ENCODE data around the gene DHRS12. TPM values are rescaled to one million over a fixed set of nuclear protein-coding genes. Genes with fewer than 3 reads are reported as not detected.

Gene DHRS12
- total RNA-seq, 1 experiment from 2014 or later: 10.2 TPM

DNA sequence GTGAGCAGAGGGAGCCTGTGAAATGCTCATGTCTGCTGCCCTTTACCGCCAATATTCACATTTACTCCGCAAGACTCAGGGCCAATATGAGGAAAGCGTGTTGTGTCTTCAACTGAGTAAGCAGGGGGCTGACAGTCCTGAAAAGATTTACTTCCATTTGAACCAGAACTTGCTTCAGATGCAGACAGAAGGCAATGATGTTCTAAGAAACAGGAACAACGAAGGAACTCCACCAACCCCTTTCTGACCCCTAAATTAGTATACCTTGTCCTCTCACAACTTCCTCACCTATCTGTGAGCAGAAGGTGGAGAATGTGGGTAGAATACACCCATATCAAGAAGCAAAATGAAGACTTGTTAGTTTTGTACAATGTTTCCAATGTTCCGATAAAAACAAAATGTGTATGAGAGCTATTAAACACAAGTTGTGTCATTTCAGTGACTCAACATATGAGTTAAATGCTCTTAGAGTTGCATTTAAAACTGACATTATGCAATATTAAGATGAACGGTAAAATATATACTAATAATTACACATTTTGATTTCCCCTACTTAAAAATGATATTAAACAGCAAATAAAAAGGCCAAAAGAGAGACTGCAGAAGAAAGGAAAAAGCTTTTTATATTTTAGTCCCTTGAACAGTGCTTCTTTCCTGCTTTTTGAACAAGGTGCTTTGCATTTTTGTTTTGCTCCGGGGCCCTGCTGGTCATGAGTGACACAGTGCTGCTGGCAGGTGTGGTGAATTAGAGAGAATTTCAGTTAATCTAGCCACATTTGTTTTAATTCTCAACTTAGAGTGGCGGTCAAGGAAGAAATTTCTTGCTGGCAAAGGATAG lies 25.0 kb upstream of the DHRS12 start:
- TF ChIP-seq ZNF232 (CRISPR knock-in tag; IDR thresholded peaks at IDR 0.05) (no peak), GABPB1 (CRISPR knock-in tag; IDR thresholded peaks at IDR 0.05) (no peak), IRF2 (CRISPR knock-in tag; IDR thresholded peaks at IDR 0.05; ENCODE audit: borderline replicate concordance, low read depth) (no peak), ZNF138 (CRISPR knock-in tag; conservative IDR thresholded peaks at IDR 0.05) (no peak), RORB (CRISPR knock-in tag; IDR thresholded peaks at IDR 0.05) (no peak), PRRX2 (CRISPR knock-in tag; IDR thresholded peaks at IDR 0.05) (no peak), ZNF671 (CRISPR knock-in tag; IDR thresholded peaks at IDR 0.05) (no peak), CBFB (CRISPR knock-in tag; IDR thresholded peaks at IDR 0.05; ENCODE audit: low read depth) (no peak), FOXK1 (CRISPR knock-in tag; IDR thresholded peaks at IDR 0.05) (no peak), FOXJ3 (CRISPR knock-in tag; IDR thresholded peaks at IDR 0.05; ENCODE audit: borderline replicate concordance) (no peak), EMX1 (CRISPR knock-in tag; IDR thresholded peaks at IDR 0.05) (no peak), NR1H2 (CRISPR knock-in tag; IDR thresholded peaks at IDR 0.05) (no peak)
- TF ChIP-seq, protein P1, sequence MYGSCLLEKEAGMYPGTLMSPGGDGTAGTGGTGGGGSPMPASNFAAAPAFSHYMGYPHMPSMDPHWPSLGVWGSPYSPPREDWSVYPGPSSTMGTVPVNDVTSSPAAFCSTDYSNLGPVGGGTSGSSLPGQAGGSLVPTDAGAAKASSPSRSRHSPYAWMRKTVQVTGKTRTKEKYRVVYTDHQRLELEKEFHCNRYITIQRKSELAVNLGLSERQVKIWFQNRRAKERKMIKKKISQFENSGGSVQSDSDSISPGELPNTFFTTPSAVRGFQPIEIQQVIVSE (CRISPR knock-in tag; IDR thresholded peaks at IDR 0.05; ENCODE audit: borderline replicate concordance): no peak
- TF ChIP-seq, protein P2, sequence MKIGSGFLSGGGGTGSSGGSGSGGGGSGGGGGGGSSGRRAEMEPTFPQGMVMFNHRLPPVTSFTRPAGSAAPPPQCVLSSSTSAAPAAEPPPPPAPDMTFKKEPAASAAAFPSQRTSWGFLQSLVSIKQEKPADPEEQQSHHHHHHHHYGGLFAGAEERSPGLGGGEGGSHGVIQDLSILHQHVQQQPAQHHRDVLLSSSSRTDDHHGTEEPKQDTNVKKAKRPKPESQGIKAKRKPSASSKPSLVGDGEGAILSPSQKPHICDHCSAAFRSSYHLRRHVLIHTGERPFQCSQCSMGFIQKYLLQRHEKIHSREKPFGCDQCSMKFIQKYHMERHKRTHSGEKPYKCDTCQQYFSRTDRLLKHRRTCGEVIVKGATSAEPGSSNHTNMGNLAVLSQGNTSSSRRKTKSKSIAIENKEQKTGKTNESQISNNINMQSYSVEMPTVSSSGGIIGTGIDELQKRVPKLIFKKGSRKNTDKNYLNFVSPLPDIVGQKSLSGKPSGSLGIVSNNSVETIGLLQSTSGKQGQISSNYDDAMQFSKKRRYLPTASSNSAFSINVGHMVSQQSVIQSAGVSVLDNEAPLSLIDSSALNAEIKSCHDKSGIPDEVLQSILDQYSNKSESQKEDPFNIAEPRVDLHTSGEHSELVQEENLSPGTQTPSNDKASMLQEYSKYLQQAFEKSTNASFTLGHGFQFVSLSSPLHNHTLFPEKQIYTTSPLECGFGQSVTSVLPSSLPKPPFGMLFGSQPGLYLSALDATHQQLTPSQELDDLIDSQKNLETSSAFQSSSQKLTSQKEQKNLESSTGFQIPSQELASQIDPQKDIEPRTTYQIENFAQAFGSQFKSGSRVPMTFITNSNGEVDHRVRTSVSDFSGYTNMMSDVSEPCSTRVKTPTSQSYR (CRISPR knock-in tag; IDR thresholded peaks at IDR 0.05): no peak
- TF ChIP-seq, protein P3, sequence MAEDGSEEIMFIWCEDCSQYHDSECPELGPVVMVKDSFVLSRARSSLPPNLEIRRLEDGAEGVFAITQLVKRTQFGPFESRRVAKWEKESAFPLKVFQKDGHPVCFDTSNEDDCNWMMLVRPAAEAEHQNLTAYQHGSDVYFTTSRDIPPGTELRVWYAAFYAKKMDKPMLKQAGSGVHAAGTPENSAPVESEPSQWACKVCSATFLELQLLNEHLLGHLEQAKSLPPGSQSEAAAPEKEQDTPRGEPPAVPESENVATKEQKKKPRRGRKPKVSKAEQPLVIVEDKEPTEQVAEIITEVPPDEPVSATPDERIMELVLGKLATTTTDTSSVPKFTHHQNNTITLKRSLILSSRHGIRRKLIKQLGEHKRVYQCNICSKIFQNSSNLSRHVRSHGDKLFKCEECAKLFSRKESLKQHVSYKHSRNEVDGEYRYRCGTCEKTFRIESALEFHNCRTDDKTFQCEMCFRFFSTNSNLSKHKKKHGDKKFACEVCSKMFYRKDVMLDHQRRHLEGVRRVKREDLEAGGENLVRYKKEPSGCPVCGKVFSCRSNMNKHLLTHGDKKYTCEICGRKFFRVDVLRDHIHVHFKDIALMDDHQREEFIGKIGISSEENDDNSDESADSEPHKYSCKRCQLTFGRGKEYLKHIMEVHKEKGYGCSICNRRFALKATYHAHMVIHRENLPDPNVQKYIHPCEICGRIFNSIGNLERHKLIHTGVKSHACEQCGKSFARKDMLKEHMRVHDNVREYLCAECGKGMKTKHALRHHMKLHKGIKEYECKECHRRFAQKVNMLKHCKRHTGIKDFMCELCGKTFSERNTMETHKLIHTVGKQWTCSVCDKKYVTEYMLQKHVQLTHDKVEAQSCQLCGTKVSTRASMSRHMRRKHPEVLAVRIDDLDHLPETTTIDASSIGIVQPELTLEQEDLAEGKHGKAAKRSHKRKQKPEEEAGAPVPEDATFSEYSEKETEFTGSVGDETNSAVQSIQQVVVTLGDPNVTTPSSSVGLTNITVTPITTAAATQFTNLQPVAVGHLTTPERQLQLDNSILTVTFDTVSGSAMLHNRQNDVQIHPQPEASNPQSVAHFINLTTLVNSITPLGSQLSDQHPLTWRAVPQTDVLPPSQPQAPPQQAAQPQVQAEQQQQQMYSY (CRISPR knock-in tag; IDR thresholded peaks at IDR 0.05): no peak
- TF ChIP-seq, protein P4, sequence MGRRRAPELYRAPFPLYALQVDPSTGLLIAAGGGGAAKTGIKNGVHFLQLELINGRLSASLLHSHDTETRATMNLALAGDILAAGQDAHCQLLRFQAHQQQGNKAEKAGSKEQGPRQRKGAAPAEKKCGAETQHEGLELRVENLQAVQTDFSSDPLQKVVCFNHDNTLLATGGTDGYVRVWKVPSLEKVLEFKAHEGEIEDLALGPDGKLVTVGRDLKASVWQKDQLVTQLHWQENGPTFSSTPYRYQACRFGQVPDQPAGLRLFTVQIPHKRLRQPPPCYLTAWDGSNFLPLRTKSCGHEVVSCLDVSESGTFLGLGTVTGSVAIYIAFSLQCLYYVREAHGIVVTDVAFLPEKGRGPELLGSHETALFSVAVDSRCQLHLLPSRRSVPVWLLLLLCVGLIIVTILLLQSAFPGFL (CRISPR knock-in tag; IDR thresholded peaks at IDR 0.05; ENCODE audit: borderline replicate concordance): no peak
- TF ChIP-seq, protein P5, sequence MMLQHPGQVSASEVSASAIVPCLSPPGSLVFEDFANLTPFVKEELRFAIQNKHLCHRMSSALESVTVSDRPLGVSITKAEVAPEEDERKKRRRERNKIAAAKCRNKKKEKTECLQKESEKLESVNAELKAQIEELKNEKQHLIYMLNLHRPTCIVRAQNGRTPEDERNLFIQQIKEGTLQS (CRISPR knock-in tag; conservative IDR thresholded peaks at IDR 0.05): no peak
- TF ChIP-seq, protein P6, sequence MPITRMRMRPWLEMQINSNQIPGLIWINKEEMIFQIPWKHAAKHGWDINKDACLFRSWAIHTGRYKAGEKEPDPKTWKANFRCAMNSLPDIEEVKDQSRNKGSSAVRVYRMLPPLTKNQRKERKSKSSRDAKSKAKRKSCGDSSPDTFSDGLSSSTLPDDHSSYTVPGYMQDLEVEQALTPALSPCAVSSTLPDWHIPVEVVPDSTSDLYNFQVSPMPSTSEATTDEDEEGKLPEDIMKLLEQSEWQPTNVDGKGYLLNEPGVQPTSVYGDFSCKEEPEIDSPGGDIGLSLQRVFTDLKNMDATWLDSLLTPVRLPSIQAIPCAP (CRISPR knock-in tag; IDR thresholded peaks at IDR 0.05): no peak
- no peak overlapping the region for H3K4me3 Mint-ChIP-seq
- ChIA-PET POLR2A (no interaction called here), CTCF (interaction anchor here (0.7 to 1.0 kb wide), 2 partner anchors 13 to 16 kb away, joined by 3 to 4 read pairs; partner anchors contain the start of gene TMEM272)
- peaks cover 4% of the 10 kb centered on the region; the same call in 1 of the 2 replicates for H3K27me3 Mint-ChIP-seq (ENCODE audit: low read depth)
- no peak for DNase-seq (ENCODE audit: low spot score)
- no peak for ATAC-seq
- no peaks in the 10 kb centered on the region for H3K36me3 Mint-ChIP-seq
- H3K9me3 Mint-ChIP-seq: no peaks in the 10 kb centered on the region
- peaks cover 15% of the 10 kb centered on the region for H3K4me1 Mint-ChIP-seq
- H3K27ac Mint-ChIP-seq: no peak overlapping the region

All from WTC11 (cell line).